Right forelimb (tissue), 1 donor: ENCODE data around the gene CCDC92.

Experiments
- DNase-seq: peaks from one replicate; pipeline ENCODE4 v3.0.0-alpha.2; 2018

Gene CCDC92

GRCh38 chr12:124002021-124002644 is 29.5 kb upstream of the CCDC92 start:
- DNase-seq = no peak

- no peak for DNase-seq
These were observed 28.7 kb upstream of the CCDC92 start for GRCh38 chr12:124001343-124001742.

- no peak for DNase-seq
These were observed 27.5 kb upstream of the CCDC92 start for GRCh38 chr12:124000111-124000510.

GRCh38 chr12:123998991-123999359 is 26.3 kb upstream of the CCDC92 start:
- no peak for DNase-seq

GRCh38 chr12:123998344-123998990 is 25.8 kb upstream of the CCDC92 start:
- no peak for DNase-seq

GRCh38 chr12:123997908-123998307 is 25.3 kb upstream of the CCDC92 start:
- DNase-seq = no peak

GRCh38 chr12:123997033-123997822 is 24.6 kb upstream of the CCDC92 start:
- DNase-seq = no peak

GRCh38 chr12:123996581-123996980 is 23.9 kb upstream of the CCDC92 start:
- no peak for DNase-seq

GRCh38 chr12:123995023-123995748 is 22.6 kb upstream of the CCDC92 start:
- no peak for DNase-seq

- DNase-seq = no peak
These were observed 19.6 kb upstream of the CCDC92 start for GRCh38 chr12:123992118-123992825.

- DNase-seq = no peak
These were observed 18.8 kb upstream of the CCDC92 start for GRCh38 chr12:123991372-123991951.

GRCh38 chr12:123990511-123990910 is 17.9 kb upstream of the CCDC92 start:
- DNase-seq = no peak

- no peak for DNase-seq
These were observed 17.1 kb upstream of the CCDC92 start for GRCh38 chr12:123989753-123990152.

- DNase-seq = no peak
These were observed 16.5 kb upstream of the CCDC92 start for GRCh38 chr12:123989168-123989567.

GRCh38 chr12:123987022-123987421 is 14.4 kb upstream of the CCDC92 start:
- DNase-seq = no peak

- DNase-seq = no peak
These were observed 13.8 kb upstream of the CCDC92 start for GRCh38 chr12:123986374-123986965.

GRCh38 chr12:123984903-123985302 is 12.3 kb upstream of the CCDC92 start:
- DNase-seq = no peak

GRCh38 chr12:123983822-123984485 is 11.3 kb upstream of the CCDC92 start:
- peak; percentile 53 for DNase-seq

GRCh38 chr12:123982269-123982668 is 9.6 kb upstream of the CCDC92 start:
- DNase-seq = no peak

GRCh38 chr12:123979566-123979965 is 6.9 kb upstream of the CCDC92 start:
- DNase-seq = no peak

- DNase-seq = no peak
These were observed 3.7 kb upstream of the CCDC92 start for GRCh38 chr12:123976227-123976826.
